Keratinocyte (primary cell): ENCODE data around the gene IFI30. TPM values are rescaled to one million over a fixed set of nuclear protein-coding genes. Genes with fewer than 3 reads are reported as not detected.

Experiments used
- DNase-seq: peaks from one replicate; pipeline ENCODE4 v3.0.0-alpha.2; 2011; ENCODE audit warnings: low read depth, missing footprints, low spot score
- FAIRE-seq: peaks from 2 replicates; lab custom pipeline; 2011; peaks lifted over from hg19 to GRCh38; lab: Jason Lieb, UNC
- H2AFZ ChIP-seq: 2 replicates; pipeline ENCODE4 v1.6.0; 2012; ENCODE audit warnings: low read length, control low read depth, inconsistent platforms; ENCODE audit not compliant: control insufficient read depth
- H3K27ac ChIP-seq: 2 replicates; pipeline ENCODE4 v1.5.1; 2011; ENCODE audit warnings: low read length; ENCODE audit not compliant: control insufficient read depth, insufficient read depth
- H3K27me3 ChIP-seq: 3 replicates; pipeline ENCODE4 v1.6.0; 2011; ENCODE audit warnings: low read length; ENCODE audit not compliant: control insufficient read depth, insufficient read depth; ENCODE audit errors: extremely low read depth
- H3K36me3 ChIP-seq, 2 experiments: 2 replicates in 1 of 2; 3 replicates in 1 of 2; pipeline ENCODE4 v1.5.1; 2011; ENCODE audit warnings: low read length in 2 of 2, mild to moderate bottlenecking in 1 of 2; ENCODE audit not compliant: control insufficient read depth in 2 of 2, insufficient read depth in 2 of 2; ENCODE audit errors: extremely low read depth in 1 of 2
- H3K4me1 ChIP-seq: 3 replicates; pipeline ENCODE4 v1.5.1; 2011; ENCODE audit warnings: low read length; ENCODE audit not compliant: control insufficient read depth, insufficient read depth; ENCODE audit errors: extremely low read depth
- H3K4me2 ChIP-seq: 3 replicates; pipeline ENCODE4 v1.6.0; 2011; ENCODE audit warnings: low read depth, low read length; ENCODE audit not compliant: control insufficient read depth, insufficient read depth; ENCODE audit errors: extremely low read depth
- H3K4me3 ChIP-seq, 3 experiments: fragments of 200-600 bp in 1 of 3; sonication (generic) in 1 of 3; 2 replicates in 2 of 3; 3 replicates in 1 of 3; pipeline ENCODE4 v1.5.1; 2011 to 2016; ENCODE audit warnings: low read length in 3 of 3, mild to moderate bottlenecking in 3 of 3, control low read depth in 2 of 3, inconsistent platforms in 1 of 3, low read depth in 1 of 3, mixed read lengths in 1 of 3, mixed run types in 1 of 3, moderate library complexity in 1 of 3; ENCODE audit not compliant: control insufficient read depth in 2 of 3, insufficient read depth in 2 of 3; ENCODE audit errors: extremely low read depth in 1 of 3
- H3K79me2 ChIP-seq: 2 replicates; pipeline ENCODE4 v1.6.0; 2012; ENCODE audit warnings: low read length; ENCODE audit not compliant: control insufficient read depth, insufficient read depth
- H3K9ac ChIP-seq: 3 replicates; pipeline ENCODE4 v1.6.0; 2011; ENCODE audit warnings: low read length; ENCODE audit not compliant: control insufficient read depth, insufficient read depth; ENCODE audit errors: extremely low read depth
- H3K9me1 ChIP-seq: 3 replicates; pipeline ENCODE4 v1.6.0; 2011; ENCODE audit warnings: low read length; ENCODE audit not compliant: control insufficient read depth, insufficient read depth; ENCODE audit errors: extremely low read depth
- H3K9me3 ChIP-seq: 2 replicates; pipeline ENCODE4 v1.5.1; 2012; ENCODE audit warnings: low read depth, low read length; ENCODE audit not compliant: control insufficient read depth
- H4K20me1 ChIP-seq: 3 replicates; pipeline ENCODE4 v1.6.0; 2011; ENCODE audit warnings: low read length; ENCODE audit not compliant: control insufficient read depth, insufficient read depth; ENCODE audit errors: extremely low read depth
- CTCF ChIP-seq, 3 experiments: IDR thresholded peaks in 1 of 3; conservative IDR thresholded peaks in 1 of 3; optimal IDR thresholded peaks in 1 of 3; 2 replicates in 2 of 3; 3 replicates in 1 of 3; pipeline versions ENCODE3 to v1.5.1; 2011; ENCODE audit warnings: low read length in 3 of 3, mild to moderate bottlenecking in 3 of 3, moderate library complexity in 2 of 3, control low read depth in 1 of 3, inconsistent platforms in 1 of 3; ENCODE audit not compliant: insufficient read depth in 2 of 3; ENCODE audit errors: extremely low read depth in 1 of 3
- EZH2 ChIP-seq: IDR thresholded peaks from one replicate; pipeline ENCODE4 v1.6.1; 2012; ENCODE audit warnings: inconsistent platforms, mild to moderate bottlenecking, low read length, moderate library complexity
- dilution Hi-C: fragments of 300-500 bp; cut with MboI; formaldehyde crosslinking; loops from one replicate; pipeline ENCODE4 v1.7.0; 2020; ENCODE audit warnings: low sequenced_read_pairs; ENCODE audit not compliant: extremely low pct_ligation_motif_present
- polyA plus RNA-seq, 5 experiments: library from polyadenylated mRNA; depleted of rRNA in 3 of 5; stranded (reverse) in 3 of 5; stranded (forward) in 1 of 5; unstranded in 1 of 5; fragments of >200 nt; gene quantifications; 1 replicate in 1 of 5; 2 replicates in 3 of 5; 3 replicates in 1 of 5; pipeline versions ENCODE4 v1.2.1 to v1.2.3, GENCODE V29; 2011 to 2012; ENCODE audit warnings: missing spikeins in 2 of 5, low read depth in 1 of 5, low replicate concordance in 1 of 5

The IFI30 gene
- polyA plus RNA-seq, 1 donor (not counting 4 experiments of a cell fraction or from before 2014, with no cell fraction given): 31.3 TPM

- H3K4me1 ChIP-seq: peaks cover 24% of the 10 kb centered on the region
- no peak for FAIRE-seq
- H3K9ac ChIP-seq: peak overlapping the region; percentile 60
- H3K4me3 ChIP-seq: peak overlapping the region; percentile 20 to 59 (median 46)
- H3K9me3 ChIP-seq: no peaks in the 10 kb centered on the region
- no peaks in the 10 kb centered on the region for H3K9me1 ChIP-seq
- H3K79me2 ChIP-seq: no peaks in the 10 kb centered on the region
- peak overlapping the region; percentile 53 for H3K27ac ChIP-seq
- peaks cover 12 to 29% of the 10 kb centered on the region in 2 experiments for H3K36me3 ChIP-seq
- H3K4me2 ChIP-seq: peak overlapping the region; percentile 84
- H2AFZ ChIP-seq: peak overlapping the region; percentile 51
- no peaks in the 10 kb centered on the region for H3K27me3 ChIP-seq
- dilution Hi-C loops: no loop called here
- TF ChIP-seq EZH2 (no peak), CTCF (optimal IDR thresholded peaks at IDR 0.05 in 1 of 3, IDR thresholded peaks at IDR 0.05 in 1 of 3, conservative IDR thresholded peaks at IDR 0.05 in 1 of 3; ENCODE audit: extremely low read depth in 1 of 3, insufficient read depth in 2 of 3, low read length in 3 of 3) (no peak)
- H4K20me1 ChIP-seq: no peaks in the 10 kb centered on the region
- no peak for DNase-seq
These were observed 12.0 kb upstream of the IFI30 start for GRCh38 chr19:18161636-18162002.

- Histone ChIP-seq H3K9me1 (no peaks in the 10 kb centered on the region), H3K4me3 (no peak overlapping the region), H2AFZ (no peak overlapping the region), H4K20me1 (no peaks in the 10 kb centered on the region), H3K4me1 (peaks cover 10% of the 10 kb centered on the region), H3K9me3 (no peaks in the 10 kb centered on the region), H3K36me3 (peaks cover 30 to 41% of the 10 kb centered on the region in 2 experiments), H3K27ac (no peak overlapping the region), H3K4me2 (no peak overlapping the region), H3K79me2 (no peaks in the 10 kb centered on the region), H3K27me3 (no peaks in the 10 kb centered on the region), H3K9ac (no peak overlapping the region)
- FAIRE-seq (no peak), DNase-seq (no peak)
- dilution Hi-C loops: no loop called here
- no peak for TF ChIP-seq CTCF (optimal IDR thresholded peaks at IDR 0.05 in 1 of 3, IDR thresholded peaks at IDR 0.05 in 1 of 3, conservative IDR thresholded peaks at IDR 0.05 in 1 of 3; ENCODE audit: extremely low read depth in 1 of 3, insufficient read depth in 2 of 3, low read length in 3 of 3)
- TF ChIP-seq EZH2: no peak
These were observed 9.5 kb upstream of the IFI30 start for GRCh38 chr19:18164072-18164471.
